Stimulated activated CD8-positive, alpha-beta memory T cell treated with anti-CD3 and anti-CD28 coated beads, Interleukin-15, amount 100 ng/mL, for 24 hours (primary cell): ENCODE results near the gene ANKRD40CL.
A peak's percentile ranks its signal among the peaks of the same experiment; 100 is the strongest.

Experiments used
- DNase-seq: peaks from one replicate; pipeline ENCODE4 v3.0.0-alpha.2; 2020; ENCODE audit warnings: low read depth

Gene ANKRD40CL

DNA sequence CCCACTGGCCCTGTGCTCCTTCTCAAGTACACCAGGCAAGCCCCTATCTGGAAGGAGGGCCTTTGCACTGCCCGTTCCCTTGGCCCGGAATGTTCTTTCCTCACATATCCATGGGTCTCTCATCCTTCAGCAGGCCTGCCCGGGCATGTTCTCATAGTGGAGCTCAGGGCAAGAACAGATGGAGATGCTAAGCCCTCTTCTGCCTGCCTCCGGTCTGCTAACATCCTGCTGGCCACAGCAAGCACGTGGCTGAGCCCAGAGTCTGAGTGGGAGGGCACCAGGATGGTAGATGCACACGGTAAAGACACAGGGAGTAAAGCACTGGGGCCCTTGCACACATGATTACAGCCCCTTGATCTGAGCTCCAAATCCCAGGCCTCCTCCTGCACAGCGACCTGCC, 19.8 kb upstream of the ANKRD40CL start:
- no peak for DNase-seq

GRCh38 chr17:50785946-50786570, 18.7 kb upstream of the ANKRD40CL start:
- DNase-seq: no peak

GRCh38 chr17:50785126-50785525, 17.8 kb upstream of the ANKRD40CL start:
- DNase-seq: no peak

DNA sequence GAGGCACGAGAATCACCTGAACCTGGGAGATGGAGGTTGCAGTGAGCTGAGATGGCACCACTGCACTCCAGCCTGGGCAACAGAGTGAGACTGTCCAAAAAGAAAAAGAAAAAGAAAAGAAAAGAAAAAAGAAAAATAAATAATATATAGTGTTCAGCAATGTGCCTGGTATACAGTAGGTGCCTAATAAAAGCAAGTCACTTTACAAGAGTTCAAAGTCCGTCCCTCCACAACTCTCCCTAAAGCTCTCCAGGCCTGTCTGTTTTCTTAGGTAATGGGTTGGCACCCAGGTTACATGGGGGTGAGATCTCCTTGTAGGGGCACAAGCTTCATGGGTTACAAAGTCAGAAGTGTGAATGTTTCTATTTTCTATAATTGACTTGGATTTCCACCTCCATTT, 16.6 kb upstream of the ANKRD40CL start:
- DNase-seq: no peak

DNA sequence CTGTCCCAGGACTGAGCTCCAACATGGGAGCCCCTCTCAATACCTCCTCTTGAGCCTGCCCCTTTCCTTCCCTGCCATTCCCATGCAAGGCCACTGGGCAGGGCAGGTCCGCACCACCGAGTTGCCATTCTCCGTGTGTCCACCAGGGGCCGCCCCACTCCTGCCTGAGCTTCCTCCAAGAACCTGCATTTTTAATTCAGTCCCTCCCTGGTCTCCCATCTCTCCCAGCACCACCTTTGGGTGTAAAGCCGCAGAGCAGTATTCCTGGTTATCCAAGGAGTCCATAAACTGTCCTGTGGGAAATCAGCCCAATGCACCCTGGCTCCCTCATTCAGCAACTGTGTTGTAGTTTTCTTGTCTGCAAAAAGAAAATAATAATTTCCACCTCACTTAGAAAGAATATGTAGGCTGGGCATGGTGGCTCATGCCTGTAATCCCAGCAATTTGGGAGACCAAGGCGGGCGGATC, 15.9 kb upstream of the ANKRD40CL start:
- DNase-seq: peak; percentile 53

- no peak for DNase-seq
These were observed 13.8 kb upstream of the ANKRD40CL start for GRCh38 chr17:50781167-50781566.

DNA sequence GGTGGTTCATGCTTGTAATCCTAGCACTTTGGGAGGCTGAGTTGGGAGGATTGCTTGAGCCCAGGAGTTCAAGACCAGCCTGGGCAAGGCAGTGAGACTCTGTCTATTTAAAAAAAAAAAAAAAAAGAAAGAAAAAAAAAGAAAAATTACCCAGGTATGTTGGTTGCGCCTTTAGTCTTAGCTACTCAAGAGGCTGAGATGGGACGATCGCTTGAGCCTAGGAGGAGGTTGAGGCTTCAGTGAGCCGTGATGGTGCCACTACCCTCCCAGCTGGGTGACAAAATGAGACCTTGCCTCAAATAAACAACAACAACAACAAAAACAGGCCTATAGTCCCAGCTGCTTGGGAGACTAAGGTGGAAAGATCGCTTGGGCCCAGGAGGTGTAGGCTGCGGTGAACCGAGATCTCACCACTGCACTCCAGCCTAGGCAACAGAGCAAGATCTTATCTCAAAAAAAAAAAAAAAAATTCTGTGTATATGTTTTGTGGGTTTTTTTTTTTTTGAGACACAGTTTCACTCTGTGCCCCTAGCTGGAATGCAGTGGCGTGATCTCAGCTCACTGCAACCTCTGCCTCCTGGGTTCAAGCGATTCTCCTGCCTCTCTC, 12.5 kb upstream of the ANKRD40CL start:
- DNase-seq: no peak

DNA sequence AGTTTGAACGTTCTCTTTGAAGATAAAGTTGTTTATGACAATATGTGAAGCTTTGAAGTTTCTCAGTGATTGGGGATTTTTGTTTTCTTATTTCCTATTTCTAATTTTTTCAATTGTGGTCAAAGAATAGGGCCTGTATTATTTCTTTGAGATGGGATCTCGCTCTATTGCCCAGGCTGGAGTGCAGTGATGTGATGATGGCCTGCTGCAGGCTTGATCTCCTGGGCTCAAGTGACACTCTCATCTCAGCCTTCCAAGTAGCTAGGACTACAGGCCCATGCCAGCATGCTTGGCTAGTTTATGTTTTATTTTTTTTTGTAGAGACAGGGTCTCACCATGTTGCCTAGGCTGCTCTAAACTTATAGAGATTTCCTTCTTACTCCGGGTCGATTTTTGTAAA, 11.7 kb upstream of the ANKRD40CL start:
- DNase-seq: no peak

- no peak for DNase-seq
These were observed 11.2 kb upstream of the ANKRD40CL start for GRCh38 chr17:50778471-50778870.

GRCh38 chr17:50775926-50776325, 8.6 kb upstream of the ANKRD40CL start:
- DNase-seq: no peak

GRCh38 chr17:50774225-50774803, 7.0 kb upstream of the ANKRD40CL start:
- DNase-seq: no peak

- no peak for DNase-seq
These were observed 4.9 kb upstream of the ANKRD40CL start for GRCh38 chr17:50771991-50772785.

- no peak for DNase-seq
These were observed 3.0 kb upstream of the ANKRD40CL start for GRCh38 chr17:50770346-50770745.

DNA sequence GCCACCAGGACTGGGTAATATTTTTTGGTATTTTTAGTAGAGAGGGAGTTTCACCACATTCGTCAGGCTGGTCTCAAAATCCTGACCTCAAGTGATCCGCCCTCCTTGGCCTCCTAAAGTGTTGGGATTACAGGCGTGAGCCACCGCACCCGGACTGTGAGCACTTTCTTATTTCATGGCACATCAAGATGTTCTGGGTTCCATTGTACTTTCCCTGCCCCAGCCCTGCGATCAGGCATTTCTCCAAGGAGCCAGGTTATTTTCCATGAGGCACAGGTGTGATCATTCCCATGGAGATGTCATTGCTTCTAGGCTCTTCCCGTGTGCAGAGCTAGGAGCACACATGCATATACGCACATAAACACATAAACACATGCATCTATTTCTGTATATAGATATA, 2.6 kb upstream of the ANKRD40CL start:
- no peak for DNase-seq

GRCh38 chr17:50768346-50768761, 1.0 kb upstream of the ANKRD40CL start:
- no peak for DNase-seq

DNA sequence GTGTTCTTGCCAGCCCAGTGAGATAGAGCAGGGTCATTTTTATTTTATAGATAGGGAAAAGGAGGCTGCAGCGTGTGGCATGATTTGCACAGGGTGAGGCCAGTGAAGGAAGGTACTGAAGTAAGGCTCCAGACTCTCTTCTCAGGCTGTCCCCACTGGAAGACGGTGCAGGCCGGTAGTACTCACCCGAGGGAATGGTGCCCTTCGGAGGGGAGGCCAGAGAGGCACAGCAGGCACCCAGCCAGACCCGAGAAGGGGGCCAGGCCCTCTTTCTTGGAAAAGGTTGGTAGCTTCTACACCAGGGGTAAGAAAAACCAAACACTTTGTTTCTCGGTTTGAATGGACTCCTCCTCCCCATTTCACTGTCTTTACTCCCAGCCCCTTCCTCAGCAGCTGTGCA, 288 bp downstream of the ANKRD40CL start:
- no peak for DNase-seq

DNA sequence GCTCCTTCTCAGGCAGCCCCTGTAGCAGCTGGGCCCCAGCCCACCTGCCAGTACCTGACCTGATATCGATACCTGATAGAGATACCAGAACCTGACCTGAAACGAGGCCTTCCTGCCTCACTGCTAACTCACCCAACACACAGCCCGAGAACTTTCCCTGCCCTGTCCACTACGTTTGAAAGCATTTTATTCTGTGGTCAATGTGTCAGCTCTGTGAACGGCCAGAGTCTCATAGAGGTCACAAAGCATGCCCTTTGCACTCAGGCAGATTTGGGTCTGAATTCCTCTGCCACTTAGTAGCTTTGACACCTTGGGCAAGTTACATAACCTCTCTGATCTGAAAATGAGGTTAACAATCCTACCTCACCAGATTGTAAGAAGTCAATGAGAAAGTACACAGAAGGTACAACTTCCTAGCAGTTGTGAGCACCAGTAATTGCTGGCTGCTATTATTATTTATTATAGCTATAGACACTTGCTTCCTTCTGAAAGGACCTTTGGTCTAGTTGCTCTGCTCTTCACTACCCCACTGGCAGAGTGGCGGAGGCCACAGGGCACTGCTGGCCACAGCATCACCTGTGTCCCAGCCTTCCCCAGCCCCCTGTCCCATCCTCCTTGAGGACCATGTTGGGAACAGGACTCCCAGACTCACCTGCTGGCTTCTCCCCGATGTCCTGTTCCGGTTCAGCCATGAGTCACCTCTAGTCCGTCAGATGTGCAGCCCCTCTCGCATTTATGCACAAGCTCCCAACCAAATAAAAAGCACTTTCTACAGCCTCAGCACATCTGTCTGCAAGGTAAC, 895 bp downstream of the ANKRD40CL start:
- DNase-seq: no peak

DNA sequence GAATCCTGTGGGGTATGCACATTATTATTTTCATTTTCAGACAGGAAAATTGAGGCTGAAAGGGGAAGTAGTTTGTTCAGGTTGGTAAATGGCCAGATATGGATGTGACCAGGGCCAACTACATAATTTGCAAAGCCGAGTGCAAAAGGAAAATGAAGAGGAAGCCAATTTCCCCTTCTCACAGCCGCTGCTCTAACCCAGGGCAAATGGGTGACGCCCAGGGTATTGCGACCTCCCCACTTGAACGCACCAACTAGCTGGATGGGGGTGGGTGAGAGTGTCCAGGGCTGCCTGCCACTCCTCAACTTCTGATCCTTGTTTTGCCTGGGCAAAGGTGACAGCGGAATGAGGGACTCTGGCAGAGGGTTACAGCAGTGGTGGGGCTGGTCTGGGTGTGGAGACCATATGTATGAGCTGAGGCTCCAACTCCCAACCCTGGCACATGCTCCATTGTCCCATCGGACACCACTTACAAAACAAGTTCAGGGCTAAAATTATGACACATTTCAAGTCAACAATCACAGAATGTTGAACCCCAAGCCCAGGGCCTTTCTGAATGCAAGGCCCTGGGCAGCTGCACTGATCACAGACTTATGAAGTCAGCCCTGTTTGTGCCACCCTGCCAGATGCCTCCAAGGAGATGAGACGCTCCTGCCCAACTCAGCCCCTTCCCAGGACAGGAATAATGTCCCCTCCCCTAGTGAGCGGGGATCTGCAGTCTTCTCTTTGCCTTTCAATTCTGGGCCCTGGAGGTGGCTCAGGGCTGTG, 1.7 kb downstream of the ANKRD40CL start:
- no peak for DNase-seq

DNA sequence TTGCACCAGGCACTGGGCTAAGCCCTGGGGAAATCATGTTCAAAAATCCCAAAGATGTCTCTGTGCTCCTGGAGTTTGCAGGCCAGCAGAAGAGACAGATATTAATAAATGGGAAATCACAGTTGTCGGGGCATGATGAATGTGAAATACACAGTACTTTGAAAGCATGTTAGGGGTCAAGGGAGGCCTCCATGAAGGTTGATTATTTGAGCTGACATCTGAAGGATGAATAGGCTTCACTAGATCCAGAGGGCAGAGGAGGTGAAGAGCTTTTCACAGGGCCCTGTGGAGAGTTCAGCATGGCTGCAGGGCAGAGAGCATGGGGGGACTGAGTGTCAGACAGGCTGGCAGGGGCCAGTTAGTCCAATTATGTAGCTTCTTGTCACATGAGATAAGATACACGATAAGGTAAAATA, 2.6 kb downstream of the ANKRD40CL start:
- DNase-seq: no peak

- DNase-seq: no peak
These were observed 3.4 kb downstream of the ANKRD40CL start for GRCh38 chr17:50763716-50764475.
